PFSK-1 (cell line): ENCODE results near the gene TENM3.

Experiments
- FOXP2 ChIP-seq: optimal IDR thresholded peaks from 2 replicates; pipeline ENCODE3; 2011; ENCODE audit warnings: borderline replicate concordance, control low read depth, inconsistent platforms; ENCODE audit not compliant: insufficient read depth; ENCODE audit errors: extremely low read length, extremely low read depth
- POLR2AphosphoS5 ChIP-seq: IDR thresholded peaks from 2 replicates; pipeline ENCODE4 v1.6.1; 2012; ENCODE audit warnings: low read depth, mild to moderate bottlenecking, control low read depth, low read length, moderate library complexity
- SIN3A ChIP-seq: IDR thresholded peaks from 2 replicates; pipeline ENCODE4 v1.6.1; 2012; ENCODE audit warnings: mild to moderate bottlenecking, low read length, moderate library complexity, borderline replicate concordance; ENCODE audit not compliant: insufficient read depth
- TAF1 ChIP-seq: IDR thresholded peaks from 2 replicates; pipeline ENCODE4 v1.6.1; 2012; ENCODE audit warnings: low read length, control low read depth, borderline replicate concordance; ENCODE audit not compliant: insufficient read depth
- TF ChIP-seq, protein P1 (sequence below), 2 experiments: IDR thresholded peaks; 2 replicates each; pipeline versions ENCODE4 v1.6.1 to v1.8.0; 2011 to 2012; ENCODE audit warnings: low read depth in 2 of 2, low read length in 2 of 2, control low read depth in 1 of 2, inconsistent platforms in 1 of 2, mild to moderate bottlenecking in 1 of 2, moderate library complexity in 1 of 2; ENCODE audit not compliant: insufficient read depth in 1 of 2

DNA sequence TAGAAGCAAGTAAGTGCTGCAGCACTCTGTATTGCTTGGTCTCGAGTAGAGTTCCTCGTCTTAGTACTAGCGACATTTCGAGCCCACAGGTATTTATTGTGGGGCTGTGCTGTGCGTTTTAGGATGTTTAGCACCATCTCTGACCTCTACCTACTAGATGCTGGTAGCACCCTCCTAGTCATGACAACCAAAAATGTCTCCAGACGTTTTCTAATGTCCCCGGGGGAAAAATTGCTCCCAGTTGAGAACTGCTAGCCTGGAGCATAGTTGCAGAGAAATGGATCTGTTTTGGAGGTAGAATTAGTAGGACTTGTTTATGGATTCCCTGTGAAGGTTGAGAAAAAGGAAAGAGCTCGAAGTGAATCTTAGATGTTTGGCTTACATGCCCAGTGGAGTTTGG lies 287.2 kb downstream of the TENM3 start:
- TF ChIP-seq POLR2AphosphoS5 (no peak), SIN3A (no peak), FOXP2 (no peak), TAF1 (no peak)
- TF ChIP-seq, protein P1, sequence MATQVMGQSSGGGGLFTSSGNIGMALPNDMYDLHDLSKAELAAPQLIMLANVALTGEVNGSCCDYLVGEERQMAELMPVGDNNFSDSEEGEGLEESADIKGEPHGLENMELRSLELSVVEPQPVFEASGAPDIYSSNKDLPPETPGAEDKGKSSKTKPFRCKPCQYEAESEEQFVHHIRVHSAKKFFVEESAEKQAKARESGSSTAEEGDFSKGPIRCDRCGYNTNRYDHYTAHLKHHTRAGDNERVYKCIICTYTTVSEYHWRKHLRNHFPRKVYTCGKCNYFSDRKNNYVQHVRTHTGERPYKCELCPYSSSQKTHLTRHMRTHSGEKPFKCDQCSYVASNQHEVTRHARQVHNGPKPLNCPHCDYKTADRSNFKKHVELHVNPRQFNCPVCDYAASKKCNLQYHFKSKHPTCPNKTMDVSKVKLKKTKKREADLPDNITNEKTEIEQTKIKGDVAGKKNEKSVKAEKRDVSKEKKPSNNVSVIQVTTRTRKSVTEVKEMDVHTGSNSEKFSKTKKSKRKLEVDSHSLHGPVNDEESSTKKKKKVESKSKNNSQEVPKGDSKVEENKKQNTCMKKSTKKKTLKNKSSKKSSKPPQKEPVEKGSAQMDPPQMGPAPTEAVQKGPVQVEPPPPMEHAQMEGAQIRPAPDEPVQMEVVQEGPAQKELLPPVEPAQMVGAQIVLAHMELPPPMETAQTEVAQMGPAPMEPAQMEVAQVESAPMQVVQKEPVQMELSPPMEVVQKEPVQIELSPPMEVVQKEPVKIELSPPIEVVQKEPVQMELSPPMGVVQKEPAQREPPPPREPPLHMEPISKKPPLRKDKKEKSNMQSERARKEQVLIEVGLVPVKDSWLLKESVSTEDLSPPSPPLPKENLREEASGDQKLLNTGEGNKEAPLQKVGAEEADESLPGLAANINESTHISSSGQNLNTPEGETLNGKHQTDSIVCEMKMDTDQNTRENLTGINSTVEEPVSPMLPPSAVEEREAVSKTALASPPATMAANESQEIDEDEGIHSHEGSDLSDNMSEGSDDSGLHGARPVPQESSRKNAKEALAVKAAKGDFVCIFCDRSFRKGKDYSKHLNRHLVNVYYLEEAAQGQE (IDR thresholded peaks at IDR 0.05; ENCODE audit: insufficient read depth in 1 of 2, low read depth in 2 of 2, low read length in 2 of 2), result no peak
